ENCODE data around the gene C8G. TPM values are rescaled to one million over a fixed set of nuclear protein-coding genes. Genes with fewer than 3 reads are reported as not detected.

C8G gene
- total RNA-seq, 1 experiment from 2014 or later, result 0.85 TPM

GRCh38 chr9:136946228-136947027 lies 1.4 kb downstream of the C8G start (continued):
- no peak for TF ChIP-seq ZNF532 (CRISPR knock-in tag; IDR thresholded peaks at IDR 0.05; ENCODE audit: borderline replicate concordance)

DNA sequence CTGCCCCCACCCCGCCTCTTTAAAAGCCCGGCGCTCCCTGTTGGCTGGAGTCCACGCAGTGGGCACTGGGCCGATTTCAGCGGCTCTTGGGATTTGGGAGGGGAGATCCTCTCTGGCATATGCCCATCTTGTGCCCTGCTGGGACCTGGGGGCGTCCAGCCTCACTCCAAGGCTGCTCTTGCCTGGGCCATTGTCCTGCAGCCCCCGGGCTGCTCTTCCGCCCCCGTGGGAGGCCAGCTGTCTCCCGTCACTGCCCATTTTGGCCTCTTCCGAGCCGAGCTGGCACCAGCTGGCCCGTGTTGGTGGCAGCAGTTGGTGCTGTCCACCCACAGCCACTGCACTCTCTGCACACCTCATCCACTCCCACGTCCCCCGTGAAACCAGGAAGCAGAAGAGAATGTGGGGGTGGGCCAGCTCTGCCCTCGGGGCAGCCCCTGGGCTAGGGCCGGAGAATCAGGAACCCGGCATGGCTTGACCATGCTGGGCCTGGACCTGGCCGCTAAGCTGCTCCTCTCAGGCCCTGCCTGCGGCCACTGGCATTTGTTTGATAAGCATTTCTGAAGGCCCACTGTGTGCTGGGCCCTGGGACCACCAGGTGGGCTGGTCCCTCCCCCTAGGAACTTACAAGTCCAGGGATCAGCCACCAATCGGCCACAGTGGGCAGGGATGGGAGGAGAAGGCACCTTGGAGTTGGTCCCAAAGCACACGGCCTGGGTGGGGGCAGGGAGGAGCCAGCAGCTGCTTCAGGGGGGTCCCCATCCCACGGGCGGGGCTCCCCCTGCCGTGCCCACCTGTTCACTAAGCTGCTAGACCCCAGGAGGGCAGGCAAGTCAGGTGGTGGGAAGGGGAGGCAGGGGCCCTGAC lies 2.2 kb downstream of the C8G start:
- ChIA-PET POLR2A (interaction anchor here (1.4 kb wide), 2 partner anchors 37 to 88 kb away, joined by 4 to 5 read pairs; no protein-coding TSS in a partner anchor), CTCF (interaction anchor here (0.6 to 8.7 kb wide), 52 partner anchors 9 to 290 kb away, joined by 3 to 151 read pairs (median 6); partner anchors contain the start of genes ABCA2, AJM1, CLIC3 and ENTPD2)
- no peak for DNase-seq (ENCODE audit: low spot score)

DNA sequence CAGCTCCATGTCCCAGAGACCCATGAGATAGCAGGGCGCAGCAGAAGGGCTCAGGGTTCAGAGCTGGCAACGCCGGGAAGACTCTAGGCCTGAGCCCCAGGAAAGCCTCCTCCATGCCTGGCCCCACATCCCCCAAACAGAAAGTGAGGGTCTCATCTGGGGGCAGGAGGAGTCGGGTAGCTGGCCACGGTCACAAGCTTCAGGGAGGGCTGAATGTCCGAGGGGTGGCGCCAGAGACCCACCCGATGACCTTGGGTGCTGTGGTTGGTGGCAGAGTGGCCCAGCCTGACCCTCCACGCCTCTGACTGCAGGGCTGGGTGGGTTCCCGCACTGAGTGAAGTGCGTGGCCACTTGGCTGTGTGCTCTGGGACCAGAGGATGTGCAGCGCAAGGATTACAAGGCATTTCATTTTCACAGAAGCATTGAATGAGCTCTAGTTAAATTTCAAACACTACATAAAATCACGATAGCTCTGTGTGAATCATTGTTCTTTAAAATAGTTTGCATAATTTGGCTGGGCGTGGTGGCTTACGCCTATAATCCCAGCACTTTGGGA lies 3.0 kb downstream of the C8G start:
- no peaks in the 10 kb centered on the region for H3K9me3 Mint-ChIP-seq
- peak overlapping the region; percentile 71 for H3K4me3 Mint-ChIP-seq
- ATAC-seq, result peak; percentile 8

More for the DNA sequence above, 2.2 kb downstream of the C8G start:
- H3K36me3 Mint-ChIP-seq, result no peaks in the 10 kb centered on the region
- no peak for ATAC-seq
- no peaks in the 10 kb centered on the region for H3K9me3 Mint-ChIP-seq
- peaks cover 10% of the 10 kb centered on the region for H3K4me1 Mint-ChIP-seq
- TF ChIP-seq ZNF423 (CRISPR knock-in tag; IDR thresholded peaks at IDR 0.05), result peak; percentile 53
- TF ChIP-seq HMGA2 (CRISPR knock-in tag; IDR thresholded peaks at IDR 0.05), result no peak
- TF ChIP-seq, protein P1, sequence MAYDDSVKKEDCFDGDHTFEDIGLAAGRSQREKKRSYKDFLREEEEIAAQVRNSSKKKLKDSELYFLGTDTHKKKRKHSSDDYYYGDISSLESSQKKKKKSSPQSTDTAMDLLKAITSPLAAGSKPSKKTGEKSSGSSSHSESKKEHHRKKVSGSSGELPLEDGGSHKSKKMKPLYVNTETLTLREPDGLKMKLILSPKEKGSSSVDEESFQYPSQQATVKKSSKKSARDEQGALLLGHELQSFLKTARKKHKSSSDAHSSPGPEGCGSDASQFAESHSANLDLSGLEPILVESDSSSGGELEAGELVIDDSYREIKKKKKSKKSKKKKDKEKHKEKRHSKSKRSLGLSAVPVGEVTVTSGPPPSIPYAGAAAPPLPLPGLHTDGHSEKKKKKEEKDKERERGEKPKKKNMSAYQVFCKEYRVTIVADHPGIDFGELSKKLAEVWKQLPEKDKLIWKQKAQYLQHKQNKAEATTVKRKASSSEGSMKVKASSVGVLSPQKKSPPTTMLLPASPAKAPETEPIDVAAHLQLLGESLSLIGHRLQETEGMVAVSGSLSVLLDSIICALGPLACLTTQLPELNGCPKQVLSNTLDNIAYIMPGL (CRISPR knock-in tag; IDR thresholded peaks at IDR 0.05), result peak; percentile 55; the same call in 1 of the 2 replicates
- TF ChIP-seq, protein P2, sequence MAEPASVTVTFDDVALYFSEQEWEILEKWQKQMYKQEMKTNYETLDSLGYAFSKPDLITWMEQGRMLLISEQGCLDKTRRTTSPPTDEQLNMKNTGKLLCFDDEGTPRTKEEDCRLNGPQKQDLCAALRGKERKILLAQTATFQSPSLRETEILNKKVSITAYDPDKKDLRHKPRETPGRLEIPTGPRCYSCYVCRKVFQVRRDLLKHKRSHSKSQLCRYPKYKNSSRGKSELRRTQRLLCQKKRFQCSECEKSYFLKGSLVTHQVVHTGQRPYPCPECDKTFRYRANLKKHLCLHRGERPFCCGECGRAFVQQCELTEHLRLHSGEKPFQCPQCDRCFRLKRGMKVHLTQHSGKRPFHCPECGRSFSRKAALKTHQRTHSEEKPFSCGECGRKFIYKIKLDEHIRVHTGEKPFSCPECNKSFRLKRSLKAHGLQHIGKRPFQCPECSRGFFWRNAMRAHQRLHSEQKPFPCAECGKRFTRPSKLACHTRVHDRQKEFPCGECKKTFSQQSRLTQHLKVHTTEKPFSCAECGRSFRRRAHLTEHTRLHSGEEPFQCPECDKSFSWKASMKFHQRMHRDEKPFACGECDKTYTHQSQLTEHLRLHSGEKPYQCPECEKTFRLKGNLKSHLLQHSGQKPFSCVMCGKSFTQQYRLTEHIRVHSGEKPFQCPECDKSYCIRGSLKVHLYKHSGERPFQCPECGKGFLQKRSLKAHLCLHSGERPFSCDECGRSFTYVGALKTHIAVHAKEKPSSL (CRISPR knock-in tag; conservative IDR thresholded peaks at IDR 0.05), result no peak
- TF ChIP-seq ZNF138 (CRISPR knock-in tag; conservative IDR thresholded peaks at IDR 0.05), result no peak
- TF ChIP-seq, protein P3, sequence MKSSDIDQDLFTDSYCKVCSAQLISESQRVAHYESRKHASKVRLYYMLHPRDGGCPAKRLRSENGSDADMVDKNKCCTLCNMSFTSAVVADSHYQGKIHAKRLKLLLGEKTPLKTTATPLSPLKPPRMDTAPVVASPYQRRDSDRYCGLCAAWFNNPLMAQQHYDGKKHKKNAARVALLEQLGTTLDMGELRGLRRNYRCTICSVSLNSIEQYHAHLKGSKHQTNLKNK (CRISPR knock-in tag; IDR thresholded peaks at IDR 0.05), result no peak
- H3K27ac Mint-ChIP-seq, result no peak overlapping the region
- no peaks in the 10 kb centered on the region for H3K27me3 Mint-ChIP-seq (ENCODE audit: low read depth)
- no peak overlapping the region for H3K4me3 Mint-ChIP-seq

More for the DNA sequence above, 3.0 kb downstream of the C8G start:
- H3K27me3 Mint-ChIP-seq (ENCODE audit: low read depth), result no peaks in the 10 kb centered on the region
- ChIA-PET CTCF (interaction anchor here (0.6 to 8.7 kb wide), 56 partner anchors 10 to 289 kb away, joined by 3 to 151 read pairs (median 6); partner anchors contain the start of genes ABCA2, AJM1, CLIC3 and ENTPD2), POLR2A (interaction anchor here (1.4 kb wide), 2 partner anchors 37 to 88 kb away, joined by 4 to 5 read pairs; no protein-coding TSS in a partner anchor)
- peaks cover 10% of the 10 kb centered on the region for H3K4me1 Mint-ChIP-seq
- TF ChIP-seq SP1 (CRISPR knock-in tag; conservative IDR thresholded peaks at IDR 0.05) (0 out of 2 replicates have a peak, but pooled peaks have one; percentile 26), SMAD4 (CRISPR knock-in tag; IDR thresholded peaks at IDR 0.05) (no peak)
- TF ChIP-seq, protein P4, sequence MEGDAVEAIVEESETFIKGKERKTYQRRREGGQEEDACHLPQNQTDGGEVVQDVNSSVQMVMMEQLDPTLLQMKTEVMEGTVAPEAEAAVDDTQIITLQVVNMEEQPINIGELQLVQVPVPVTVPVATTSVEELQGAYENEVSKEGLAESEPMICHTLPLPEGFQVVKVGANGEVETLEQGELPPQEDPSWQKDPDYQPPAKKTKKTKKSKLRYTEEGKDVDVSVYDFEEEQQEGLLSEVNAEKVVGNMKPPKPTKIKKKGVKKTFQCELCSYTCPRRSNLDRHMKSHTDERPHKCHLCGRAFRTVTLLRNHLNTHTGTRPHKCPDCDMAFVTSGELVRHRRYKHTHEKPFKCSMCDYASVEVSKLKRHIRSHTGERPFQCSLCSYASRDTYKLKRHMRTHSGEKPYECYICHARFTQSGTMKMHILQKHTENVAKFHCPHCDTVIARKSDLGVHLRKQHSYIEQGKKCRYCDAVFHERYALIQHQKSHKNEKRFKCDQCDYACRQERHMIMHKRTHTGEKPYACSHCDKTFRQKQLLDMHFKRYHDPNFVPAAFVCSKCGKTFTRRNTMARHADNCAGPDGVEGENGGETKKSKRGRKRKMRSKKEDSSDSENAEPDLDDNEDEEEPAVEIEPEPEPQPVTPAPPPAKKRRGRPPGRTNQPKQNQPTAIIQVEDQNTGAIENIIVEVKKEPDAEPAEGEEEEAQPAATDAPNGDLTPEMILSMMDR (IDR thresholded peaks at IDR 0.05), result peak; percentile 19; the same call in 1 of the 2 replicates
- peak; percentile 74 for DNase-seq (ENCODE audit: low spot score)
- peak overlapping the region; percentile 93 for H3K27ac Mint-ChIP-seq
- no peaks in the 10 kb centered on the region for H3K36me3 Mint-ChIP-seq

Measured in WTC11 (cell line).